GM21423 (cell line): ENCODE data around the gene PPP1R1C.

ENCODE experiments used
- ATAC-seq: cut with Tn5 transposase; IDR thresholded peaks from one replicate; pipeline ENCODE4 v1.9.1; 2021; ENCODE audit warnings: mild to moderate bottlenecking, moderate library complexity; ENCODE audit not compliant: unreplicated experiment

The PPP1R1C gene

DNA sequence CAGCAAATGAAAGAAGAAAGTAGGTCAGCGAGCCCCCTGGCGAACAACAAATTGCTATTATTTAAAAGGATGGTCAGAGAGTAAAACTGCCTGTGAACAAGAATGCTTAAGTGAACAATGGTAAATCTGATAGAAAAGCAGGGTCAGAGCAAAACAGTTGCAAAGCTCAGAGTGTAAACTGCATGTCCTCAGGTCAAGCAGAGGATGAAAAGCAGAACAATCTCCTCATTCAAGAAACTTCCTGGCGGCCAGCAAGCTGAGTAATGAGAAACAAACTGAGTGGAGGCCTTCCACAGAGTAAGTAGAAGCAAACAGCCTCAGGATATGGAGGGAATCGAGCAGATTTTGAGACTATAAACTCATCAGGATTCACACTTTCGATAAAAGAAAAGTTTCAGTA, 117.9 kb downstream of the PPP1R1C start:
- no peak for ATAC-seq

DNA sequence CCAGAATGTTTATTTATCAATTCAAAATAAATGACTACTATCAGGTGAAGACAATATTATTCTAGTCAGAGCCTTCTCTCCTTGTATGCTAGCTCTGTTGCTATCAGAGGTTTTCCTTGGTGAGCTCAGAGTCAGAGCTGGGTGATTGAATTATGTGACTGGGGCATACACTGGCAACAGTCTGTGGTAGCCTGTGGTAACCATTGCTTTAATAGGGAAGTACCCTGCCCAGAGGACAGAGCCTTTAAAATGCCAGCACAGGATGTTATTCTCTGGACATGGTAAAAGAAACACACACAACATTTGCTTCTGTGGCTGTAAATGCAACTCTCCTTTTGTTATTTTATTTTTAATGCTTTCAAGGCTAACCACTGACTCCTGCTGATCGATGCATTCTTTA, 124.7 kb downstream of the PPP1R1C start:
- ATAC-seq = no peak

DNA sequence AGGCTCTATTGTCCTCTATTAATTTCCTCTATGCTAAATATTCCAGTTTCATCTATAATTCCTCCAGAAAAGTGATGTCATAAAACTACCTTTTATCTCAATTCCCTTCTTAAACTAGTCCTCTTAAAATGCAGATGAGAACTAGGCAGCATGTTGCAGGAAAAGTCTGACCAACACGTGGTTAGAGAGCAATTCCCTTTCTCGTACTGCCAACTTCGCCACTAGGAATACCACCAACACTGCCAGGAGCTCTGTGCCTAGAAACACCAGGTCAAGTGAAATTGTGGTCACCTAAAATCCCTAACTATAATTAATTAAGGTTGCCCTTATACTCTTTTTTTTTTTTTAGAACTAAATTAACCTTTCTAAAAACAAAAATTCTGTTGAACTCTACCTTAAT, 127.7 kb downstream of the PPP1R1C start:
- ATAC-seq = no peak

DNA sequence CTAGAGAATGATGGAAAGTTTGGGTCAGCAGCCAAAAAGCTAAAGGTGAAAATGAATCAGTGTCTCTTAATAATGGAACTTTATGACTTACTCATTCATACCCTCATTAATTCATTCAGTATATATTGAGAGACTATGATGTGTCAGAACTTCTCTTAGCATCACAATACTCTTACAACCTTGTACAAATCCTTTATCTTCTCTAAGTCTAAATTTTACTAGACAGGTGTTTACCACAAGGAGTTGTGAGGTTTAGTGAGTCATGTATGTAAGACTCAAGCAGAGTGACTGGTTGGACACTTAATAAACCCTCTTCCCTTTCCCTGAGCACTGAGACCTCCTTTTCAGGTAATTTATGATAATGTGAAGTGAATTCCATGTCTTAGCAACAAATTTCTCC, 129.6 kb downstream of the PPP1R1C start:
- no peak for ATAC-seq

DNA sequence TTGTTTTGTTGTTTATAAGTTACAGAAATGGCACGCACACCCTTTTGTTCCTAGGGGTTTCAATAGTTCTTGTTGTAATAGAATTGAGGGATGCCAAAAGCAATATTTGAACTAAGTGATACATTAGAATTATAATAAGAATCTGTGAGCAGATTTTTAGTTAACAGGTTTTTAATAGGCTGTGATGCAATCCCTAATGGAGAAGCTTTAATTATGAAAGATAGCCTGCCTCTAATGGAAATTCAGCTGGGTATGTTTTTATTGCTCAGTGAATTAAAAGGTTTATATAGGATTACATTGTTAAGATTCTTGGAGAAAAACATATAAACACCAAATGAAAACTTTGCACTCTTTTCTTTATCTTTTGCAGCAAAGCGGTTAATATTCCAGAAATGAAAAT, 131.1 kb downstream of the PPP1R1C start:
- no peak for ATAC-seq

DNA sequence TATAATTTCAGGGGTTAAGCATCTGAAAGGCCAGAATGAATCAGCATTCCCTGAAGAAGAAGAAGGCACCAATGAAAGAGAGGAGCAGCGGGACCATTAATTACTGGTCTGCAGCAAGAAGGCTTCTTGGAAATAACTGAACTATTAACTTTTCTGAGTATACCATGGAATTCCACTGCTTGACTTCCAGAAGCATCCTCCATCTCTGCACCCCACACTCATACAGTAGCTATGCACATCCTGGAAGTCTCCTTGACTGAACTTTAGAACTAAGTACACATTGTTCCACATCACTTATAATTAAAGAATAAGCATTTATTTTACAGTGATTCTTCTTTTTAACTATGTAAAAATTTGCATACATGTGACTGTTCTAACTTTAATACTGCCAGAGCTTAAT, 131.5 kb downstream of the PPP1R1C start:
- no peak for ATAC-seq

DNA sequence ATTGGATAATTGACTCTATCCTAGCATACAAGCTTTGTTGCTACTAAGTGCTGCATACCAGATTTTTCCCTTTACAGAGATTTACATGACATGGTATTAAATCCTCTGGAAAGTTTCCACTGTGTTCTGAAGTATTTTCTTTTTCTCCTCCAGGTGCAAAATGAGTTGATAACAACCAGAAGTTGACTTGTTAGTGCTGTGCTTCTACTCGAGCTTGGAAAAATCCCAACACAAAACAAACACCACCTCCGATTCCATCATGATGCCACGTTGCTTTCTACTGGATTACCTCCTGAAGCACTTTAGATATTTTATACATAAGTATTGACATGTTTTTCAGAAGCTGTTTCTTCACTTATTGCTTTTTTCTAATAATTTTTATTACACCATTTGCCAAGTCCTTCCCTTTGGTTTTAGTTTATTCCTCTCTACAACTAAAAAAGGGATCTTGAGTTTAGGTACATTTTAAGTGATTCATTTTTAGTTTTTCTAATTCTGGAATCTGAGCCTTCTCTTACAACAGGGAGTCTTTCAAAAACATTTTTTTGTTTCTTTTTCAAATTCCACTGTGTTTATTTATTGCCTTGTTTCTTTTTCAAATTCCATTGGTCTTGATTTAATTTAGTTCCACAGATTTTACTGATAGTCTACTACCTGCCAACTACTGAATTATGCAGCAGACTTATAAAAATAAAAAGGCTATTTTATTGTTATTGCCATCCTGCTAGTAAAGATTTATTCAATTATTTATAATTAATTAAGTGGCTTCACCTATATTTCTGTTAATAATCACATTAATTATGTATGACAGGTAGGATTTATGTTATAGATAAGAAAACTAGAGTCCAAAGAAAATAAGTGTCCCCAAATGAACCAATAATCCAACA, 143.4 kb downstream of the PPP1R1C start:
- no peak for ATAC-seq

DNA sequence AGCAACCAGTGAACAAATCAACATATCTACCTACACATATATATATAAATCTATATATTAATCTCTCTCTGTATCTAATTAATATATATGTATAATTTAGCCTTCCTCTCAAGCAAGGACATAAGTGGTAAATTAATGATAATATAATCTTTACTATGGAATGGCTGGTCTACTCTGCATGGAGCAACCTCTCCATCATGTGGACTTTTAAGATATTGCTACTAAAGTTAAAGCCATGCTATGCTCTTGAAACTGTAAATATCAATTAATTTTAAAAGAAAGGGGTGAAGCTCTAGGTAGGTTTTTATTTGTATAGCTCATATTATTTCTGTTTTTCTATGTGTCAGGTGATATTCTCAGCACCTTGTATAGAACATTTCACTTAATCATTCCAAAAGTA, 147.0 kb downstream of the PPP1R1C start:
- no peak for ATAC-seq

DNA sequence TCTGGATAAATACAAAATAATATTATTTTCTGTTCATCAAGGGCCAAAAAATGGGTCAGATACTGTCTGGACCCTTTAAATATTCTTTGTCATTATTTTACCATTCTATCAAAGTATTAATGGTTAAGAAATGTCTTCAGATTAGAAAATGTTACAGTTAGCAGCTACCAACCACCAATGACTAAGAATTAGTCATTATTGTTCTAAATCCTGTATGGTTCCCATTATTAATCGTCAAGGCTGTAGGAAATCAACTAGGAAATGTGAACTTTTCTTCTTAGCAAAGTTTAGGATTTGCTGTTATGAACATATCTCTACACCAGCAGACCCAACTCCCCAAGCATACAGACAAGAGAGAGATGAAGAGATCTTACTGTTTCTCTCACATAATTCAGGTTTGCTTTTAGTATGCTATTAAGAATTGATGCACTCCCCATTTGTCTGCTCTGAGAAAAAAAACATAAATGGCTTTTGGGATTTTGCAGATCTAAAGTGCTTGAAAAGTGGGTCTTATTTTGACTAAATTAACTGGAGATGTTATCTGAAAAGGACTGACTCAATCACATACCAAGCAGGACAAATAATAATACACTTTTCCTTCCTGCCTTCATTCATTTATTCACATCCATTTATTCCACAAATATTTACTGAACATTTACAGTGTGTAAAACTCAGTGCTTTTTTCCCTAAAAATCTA, 147.7 kb downstream of the PPP1R1C start:
- ATAC-seq = no peak

DNA sequence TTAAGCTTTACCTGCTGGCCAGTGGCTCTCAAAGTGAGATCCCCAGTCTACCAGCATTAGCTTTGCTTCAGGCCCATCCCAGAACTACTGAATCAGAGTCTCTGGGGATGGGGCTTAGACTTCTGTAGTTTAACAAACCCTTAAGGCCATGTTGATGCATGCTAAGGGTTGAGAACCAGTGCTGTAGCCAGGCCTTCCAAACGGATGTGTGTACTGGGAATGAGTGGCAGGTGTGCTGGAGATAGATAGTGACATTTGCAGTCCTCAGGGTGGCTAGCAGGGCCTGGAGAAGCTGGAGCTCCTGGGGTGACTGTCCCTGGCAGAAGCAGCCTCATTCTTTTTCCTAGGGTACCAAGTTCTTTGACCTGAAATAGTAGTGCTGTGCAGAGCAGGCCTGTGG, 148.5 kb downstream of the PPP1R1C start:
- ATAC-seq = no peak

DNA sequence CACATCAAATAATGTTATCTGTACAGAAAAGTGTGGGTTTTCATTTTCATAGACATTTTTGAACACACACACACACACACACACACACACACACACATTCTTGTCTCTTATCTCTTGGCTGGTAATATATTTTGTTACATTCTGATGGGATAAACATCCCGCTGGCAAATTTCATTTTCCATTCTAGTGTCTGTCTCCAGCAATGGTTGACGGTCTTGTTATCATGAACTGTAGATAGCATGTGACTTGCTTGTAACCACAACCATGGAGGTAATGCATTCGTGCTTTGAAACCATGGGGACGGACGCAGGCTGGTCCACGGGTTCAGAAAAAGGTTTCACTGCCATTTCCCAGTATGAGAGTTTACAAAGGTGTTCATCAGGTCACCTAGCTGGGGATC, 156.4 kb downstream of the PPP1R1C start:
- no peak for ATAC-seq

DNA sequence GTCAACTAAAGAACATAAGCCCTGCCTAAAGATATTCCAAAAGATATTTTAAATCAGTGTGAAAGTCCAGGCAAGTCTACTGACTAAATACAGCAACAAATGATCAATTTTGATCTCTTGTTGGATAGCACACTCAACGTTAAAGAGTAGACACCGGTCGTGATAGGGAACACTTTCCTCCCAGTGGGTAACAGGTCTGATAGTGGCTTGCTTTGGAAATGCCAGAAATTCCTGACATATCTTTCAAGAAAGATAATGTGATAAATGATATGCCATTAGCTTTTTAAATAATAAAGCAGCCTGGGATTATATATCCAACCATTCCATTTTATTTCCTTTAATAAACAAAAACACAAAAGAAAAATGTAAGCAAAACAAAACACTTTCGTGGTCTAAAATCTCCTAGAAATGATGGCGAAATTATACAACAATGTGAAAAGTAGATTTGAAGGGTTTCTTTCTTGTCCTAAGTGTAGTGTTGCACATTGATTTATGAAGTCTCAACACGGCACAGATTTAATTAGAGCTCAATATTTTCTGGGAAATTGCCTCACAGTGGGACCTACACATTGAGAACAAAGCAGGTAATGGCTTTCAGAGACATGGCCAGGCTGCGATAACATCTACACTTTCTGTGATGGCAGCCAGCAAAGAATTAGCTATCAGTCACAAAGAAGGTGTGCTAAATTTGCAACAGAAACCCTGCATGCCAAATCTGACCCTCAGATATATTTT, 158.6 kb downstream of the PPP1R1C start:
- ATAC-seq = no peak

DNA sequence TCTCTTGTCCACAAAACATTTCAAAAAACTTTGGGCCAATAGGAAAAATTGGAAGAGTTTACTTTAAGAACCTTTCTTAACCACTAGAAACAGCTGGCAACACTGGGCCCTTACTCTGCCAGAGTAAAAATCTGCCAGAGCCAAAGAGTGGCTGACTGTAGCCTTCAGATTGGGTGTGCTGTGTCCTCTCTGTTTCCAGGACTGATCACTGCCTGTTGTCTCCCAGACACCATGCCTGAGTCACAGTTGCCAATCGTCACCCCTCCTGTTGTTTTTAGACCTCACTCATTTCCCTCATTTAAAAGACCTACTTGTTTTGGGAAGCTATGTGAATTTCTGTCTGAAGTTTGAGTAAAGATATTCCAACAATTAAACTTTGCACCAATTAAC, 159.1 kb downstream of the PPP1R1C start:
- no peak for ATAC-seq

DNA sequence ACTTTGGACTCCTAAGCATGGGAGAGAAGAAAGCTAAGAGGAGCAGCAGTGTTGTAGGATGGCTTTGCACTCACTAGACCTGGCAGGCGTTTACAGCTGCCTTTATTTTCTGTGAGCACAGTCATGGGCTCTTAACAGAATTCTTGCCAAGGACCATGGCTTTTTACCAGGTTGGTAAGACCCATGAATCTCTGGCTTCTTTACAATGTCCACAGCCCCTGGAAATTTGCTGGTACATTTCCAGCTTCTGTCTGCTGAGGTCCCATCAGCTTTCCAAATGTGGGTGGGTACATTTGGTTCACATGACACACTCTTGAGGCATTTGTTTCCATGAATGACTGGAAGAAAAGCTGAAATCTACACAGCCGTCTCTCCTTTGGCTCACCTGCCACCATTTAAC, 162.7 kb downstream of the PPP1R1C start:
- ATAC-seq = no peak

DNA sequence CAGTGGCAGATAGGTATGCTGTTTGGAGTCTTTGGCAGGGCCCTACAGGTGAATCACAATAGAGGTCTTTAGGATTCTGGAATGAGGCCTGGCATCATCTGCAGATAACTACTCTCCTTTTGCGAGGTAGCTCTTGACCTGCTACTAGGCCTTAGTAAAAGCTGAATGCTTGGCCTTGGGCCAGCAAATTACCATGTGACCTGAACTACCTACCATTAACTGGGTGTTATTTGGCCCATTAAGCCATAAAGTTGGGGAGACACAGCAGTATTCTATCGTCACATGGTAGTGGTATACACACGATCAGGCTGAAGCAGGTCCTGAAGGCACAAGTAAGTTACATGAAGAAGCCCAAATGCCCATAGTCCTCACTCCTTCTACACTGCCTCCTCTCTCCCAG, 178.2 kb downstream of the PPP1R1C start:
- no peak for ATAC-seq

DNA sequence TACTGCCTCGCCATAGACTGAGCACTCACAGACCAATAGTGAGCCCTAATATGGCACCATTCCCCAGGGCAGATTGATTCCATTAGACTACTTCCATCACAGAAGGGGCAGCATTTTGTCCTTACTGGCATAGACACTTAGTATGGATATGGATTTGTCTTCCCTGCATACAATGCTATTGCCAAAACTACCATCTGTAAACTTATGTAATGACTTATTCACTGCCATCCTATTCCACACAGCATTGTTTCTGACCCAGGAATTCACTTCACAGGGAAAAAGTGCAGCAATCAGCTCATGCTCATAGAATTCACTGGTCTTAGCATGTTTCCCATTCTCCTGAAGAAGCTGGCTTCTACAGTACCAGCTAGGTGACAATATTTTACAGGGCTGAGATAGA, 179.0 kb downstream of the PPP1R1C start:
- ATAC-seq = no peak

DNA sequence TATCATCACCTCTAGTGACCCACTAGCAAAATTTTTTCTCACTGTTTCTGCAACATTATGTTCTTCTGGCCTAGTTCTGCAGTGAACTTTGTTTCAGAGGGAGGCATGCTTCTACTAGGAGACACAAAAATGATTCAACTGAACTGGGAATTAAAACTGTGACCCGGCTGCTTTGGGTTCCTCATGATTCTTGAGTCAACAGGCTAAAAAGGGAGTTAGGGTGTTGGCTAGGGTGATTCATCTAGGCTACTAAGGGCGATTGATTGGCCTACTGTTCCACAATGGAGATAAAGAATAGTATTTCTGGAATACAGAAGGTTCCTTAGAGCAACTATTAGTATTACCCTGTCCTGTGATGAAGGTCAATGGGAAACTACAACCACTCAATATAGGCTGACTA, 179.5 kb downstream of the PPP1R1C start:
- ATAC-seq = no peak

DNA sequence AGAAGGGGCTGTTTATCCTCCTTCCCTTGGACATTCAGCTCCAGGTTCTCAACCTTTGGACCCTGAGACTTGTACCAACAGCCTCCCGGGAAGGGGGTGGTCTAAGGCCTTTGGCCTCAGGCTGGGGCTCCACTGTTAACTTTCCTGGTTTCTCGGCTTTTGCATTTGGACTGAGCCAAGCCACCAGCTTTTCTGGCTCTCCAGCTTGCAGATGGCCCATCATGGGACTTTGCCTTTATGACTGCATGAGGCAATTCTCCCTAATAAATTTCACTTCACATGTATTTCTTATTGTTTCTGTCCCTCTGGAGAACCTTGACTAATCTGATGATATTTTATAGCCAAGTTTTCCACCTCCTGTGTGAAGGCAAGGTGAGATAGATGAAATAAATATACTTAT, 180.8 kb downstream of the PPP1R1C start:
- ATAC-seq = no peak

DNA sequence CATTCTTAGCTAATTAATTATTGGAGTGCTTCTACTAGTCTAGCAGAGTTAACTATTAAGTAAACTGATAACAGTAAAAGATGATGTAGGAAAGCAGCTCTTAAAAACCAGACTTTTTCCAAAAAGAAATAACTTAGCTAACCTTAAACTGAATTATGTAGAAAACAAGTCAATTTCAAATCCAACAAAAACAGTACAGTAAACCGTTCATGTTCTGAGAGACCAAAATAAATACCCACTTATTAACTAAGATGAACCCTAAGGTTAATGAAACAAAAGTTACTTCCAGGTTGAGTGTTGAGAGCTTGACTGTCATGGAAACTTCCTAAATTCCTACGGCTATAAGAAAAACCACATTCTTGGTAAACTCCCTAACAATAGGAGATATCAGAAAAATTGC, 181.2 kb downstream of the PPP1R1C start:
- ATAC-seq = no peak
